Mesenchymal stem cell (in vitro differentiated cells and primary cell): ENCODE measurements around the gene ARFRP1.

ENCODE experiments used
- DNase-seq: peaks from one replicate; pipeline ENCODE4 v3.0.0-alpha.2; 2013
- H2AFZ ChIP-seq: one replicate; pipeline ENCODE4 v1.6.1; 2013; ENCODE audit warnings: low read depth, mild to moderate bottlenecking, control low read depth, inconsistent platforms, low read length, moderate library complexity
- H2AK5ac ChIP-seq: 2 replicates; pipeline ENCODE4 v1.6.1; 2013; ENCODE audit warnings: low read length, moderate library complexity, mild to moderate bottlenecking, inconsistent platforms; ENCODE audit not compliant: severe bottlenecking
- H2BK120ac ChIP-seq: one replicate; pipeline ENCODE4 v1.6.1; 2013; ENCODE audit warnings: low read depth, mild to moderate bottlenecking, inconsistent platforms, low read length, moderate library complexity
- H2BK12ac ChIP-seq, 2 experiments: one replicate each; pipeline ENCODE4 v1.6.1; 2013; ENCODE audit warnings: inconsistent platforms in 2 of 2, low read length in 2 of 2, mild to moderate bottlenecking in 2 of 2, moderate library complexity in 2 of 2, control low read depth in 1 of 2
- H2BK15ac ChIP-seq: one replicate; pipeline ENCODE4 v1.6.1; 2013; ENCODE audit warnings: mild to moderate bottlenecking, low read depth, inconsistent platforms; ENCODE audit not compliant: poor library complexity, severe bottlenecking
- H2BK5ac ChIP-seq: 2 replicates; pipeline ENCODE4 v1.6.1; 2013; ENCODE audit warnings: low read depth, mild to moderate bottlenecking, low read length, control low read depth, inconsistent platforms; ENCODE audit not compliant: poor library complexity, severe bottlenecking
- H3K14ac ChIP-seq, 2 experiments: one replicate each; pipeline ENCODE4 v1.6.1; 2013; ENCODE audit warnings: inconsistent platforms in 2 of 2, low read length in 2 of 2, control low read depth in 1 of 2, mild to moderate bottlenecking in 1 of 2, moderate library complexity in 1 of 2
- H3K18ac ChIP-seq, 2 experiments: one replicate each; pipeline ENCODE4 v1.6.1; 2013; ENCODE audit warnings: inconsistent platforms in 2 of 2, low read length in 2 of 2, control low read depth in 1 of 2, low read depth in 1 of 2, mild to moderate bottlenecking in 1 of 2
- H3K23ac ChIP-seq, 2 experiments: one replicate each; pipeline ENCODE4 v1.6.1; 2013; ENCODE audit warnings: inconsistent platforms in 2 of 2, low read length in 2 of 2, mild to moderate bottlenecking in 2 of 2, moderate library complexity in 2 of 2, control low read depth in 1 of 2
- H3K27ac ChIP-seq: 2 replicates; pipeline ENCODE4 v1.5.1; 2013; ENCODE audit warnings: mild to moderate bottlenecking, moderate library complexity, low read length, control low read depth, inconsistent platforms; ENCODE audit not compliant: poor library complexity, severe bottlenecking
- H3K27me3 ChIP-seq, 2 experiments: 2 replicates each; pipeline versions ENCODE4 v1.6.1 to v1.7.0; 2013; ENCODE audit warnings: low read length in 2 of 2, mild to moderate bottlenecking in 2 of 2, moderate library complexity in 2 of 2, control low read depth in 1 of 2, inconsistent platforms in 1 of 2; ENCODE audit not compliant: control insufficient read depth in 1 of 2, insufficient read depth in 1 of 2
- H3K36me3 ChIP-seq, 2 experiments: 2 replicates each; pipeline versions ENCODE4 v1.6.1 to v1.7.0; 2013; ENCODE audit warnings: low read length in 2 of 2, control low read depth in 1 of 2, inconsistent platforms in 1 of 2, low read depth in 1 of 2, mild to moderate bottlenecking in 1 of 2; ENCODE audit not compliant: insufficient read depth in 2 of 2, control insufficient read depth in 1 of 2
- H3K4ac ChIP-seq, 2 experiments: one replicate each; pipeline ENCODE4 v1.6.1; 2013; ENCODE audit warnings: inconsistent platforms in 2 of 2, low read length in 2 of 2, mild to moderate bottlenecking in 2 of 2, moderate library complexity in 2 of 2, control low read depth in 1 of 2, low read depth in 1 of 2
- H3K4me1 ChIP-seq: 2 replicates; pipeline ENCODE4 v1.6.1; 2013; ENCODE audit warnings: low read depth, low read length, control low read depth; ENCODE audit not compliant: control insufficient read depth, insufficient read depth
- H3K4me2 ChIP-seq: 2 replicates; pipeline ENCODE4 v1.6.1; 2013; ENCODE audit warnings: low read length, mild to moderate bottlenecking, inconsistent platforms; ENCODE audit not compliant: poor library complexity, severe bottlenecking
- H3K4me3 ChIP-seq, 2 experiments: 2 replicates each; pipeline versions ENCODE4 v1.5.1 to v1.7.0; 2013; ENCODE audit warnings: low read length in 2 of 2, mild to moderate bottlenecking in 2 of 2, control low read depth in 1 of 2, low read depth in 1 of 2; ENCODE audit not compliant: insufficient read depth in 1 of 2
- H3K79me1 ChIP-seq: replicated peaks from 2 replicates; pipeline ENCODE4 v1.6.1; 2013; ENCODE audit warnings: mild to moderate bottlenecking, control low read depth, low read length, inconsistent platforms; ENCODE audit not compliant: poor library complexity, severe bottlenecking
- H3K9ac ChIP-seq: 2 replicates; pipeline ENCODE4 v1.7.0; 2013; ENCODE audit warnings: mild to moderate bottlenecking, low read length, moderate library complexity
- H3K9me3 ChIP-seq: 2 replicates; pipeline ENCODE4 v1.7.0; 2013; ENCODE audit warnings: mild to moderate bottlenecking, low read length; ENCODE audit not compliant: control insufficient read depth
- H4K8ac ChIP-seq: one replicate; pipeline ENCODE4 v1.6.1; 2013; ENCODE audit warnings: inconsistent platforms, mild to moderate bottlenecking, low read length, moderate library complexity
- H4K91ac ChIP-seq: one replicate; pipeline ENCODE4 v1.6.1; 2013; ENCODE audit warnings: mild to moderate bottlenecking, low read length, inconsistent platforms
- WGBS: methylation state at CpG from one replicate; pipeline ENCODE4 v1.1.7; 2013; ENCODE audit warnings: mixed read lengths; 5-methylcytosine and 5-hydroxymethylcytosine counted together

The ARFRP1 gene

GRCh38 chr20:63748070-63748933 lies 40.5 kb upstream of the ARFRP1 start:
- peaks cover 9 to 59% of the 10 kb centered on the region in 2 experiments for H3K36me3 ChIP-seq
- no peak overlapping the region for H2AFZ ChIP-seq
- no peak overlapping the region for H2BK5ac ChIP-seq
- no peak overlapping the region for H2BK120ac ChIP-seq
- H3K4me3 ChIP-seq: no peak overlapping the region
- H3K9me3 ChIP-seq: no peaks in the 10 kb centered on the region
- no peak overlapping the region for H2BK12ac ChIP-seq
- no peak overlapping the region for H3K9ac ChIP-seq
- H3K27me3 ChIP-seq: no peaks in the 10 kb centered on the region
- no peak overlapping the region for H4K91ac ChIP-seq
- H3K4ac ChIP-seq: no peak overlapping the region
- peaks cover 4% of the 10 kb centered on the region for H3K79me1 ChIP-seq
- H2BK15ac ChIP-seq: no peak overlapping the region
- H4K8ac ChIP-seq: no peak overlapping the region
- no peak for DNase-seq
- no peak overlapping the region for H3K27ac ChIP-seq
- no peak overlapping the region for H3K4me2 ChIP-seq
- H3K14ac ChIP-seq: no peak overlapping the region
- H3K23ac ChIP-seq: no peak overlapping the region
- H3K18ac ChIP-seq: no peak overlapping the region
- no peak overlapping the region for H2AK5ac ChIP-seq
- no peaks in the 10 kb centered on the region for H3K4me1 ChIP-seq
- 79% methylated on average over 19 of the region's 20 CpGs for WGBS

GRCh38 chr20:63747622-63748069 lies 39.9 kb upstream of the ARFRP1 start:
- Histone ChIP-seq H3K9me3 (no peaks in the 10 kb centered on the region), H2AK5ac (no peak overlapping the region), H3K4me3 (no peak overlapping the region), H3K14ac (no peak overlapping the region), H2BK15ac (no peak overlapping the region), H3K4ac (no peak overlapping the region), H2AFZ (no peak overlapping the region), H3K9ac (no peak overlapping the region), H3K27me3 (no peaks in the 10 kb centered on the region), H2BK12ac (no peak overlapping the region), H3K23ac (no peak overlapping the region), H3K18ac (no peak overlapping the region), H3K4me2 (no peak overlapping the region), H3K79me1 (peaks cover 2% of the 10 kb centered on the region), H3K36me3 (peaks cover 14 to 62% of the 10 kb centered on the region in 2 experiments), H3K4me1 (peaks cover 2% of the 10 kb centered on the region), H2BK120ac (no peak overlapping the region), H3K27ac (no peak overlapping the region), H4K8ac (no peak overlapping the region), H2BK5ac (no peak overlapping the region), H4K91ac (no peak overlapping the region)
- 88% methylated on average over 12 of the region's 13 CpGs for WGBS
- DNase-seq: no peak

GRCh38 chr20:63746751-63747315 lies 39.1 kb upstream of the ARFRP1 start:
- Histone ChIP-seq H2AK5ac (no peak overlapping the region), H2BK15ac (no peak overlapping the region), H3K14ac (no peak overlapping the region), H3K9me3 (no peaks in the 10 kb centered on the region), H2AFZ (no peak overlapping the region), H4K91ac (no peak overlapping the region), H2BK5ac (no peak overlapping the region), H3K4me3 (no peak overlapping the region), H3K4me1 (peaks cover 8% of the 10 kb centered on the region), H3K18ac (no peak overlapping the region), H3K4ac (no peak overlapping the region), H3K36me3 (peaks cover 17 to 62% of the 10 kb centered on the region in 2 experiments), H2BK120ac (no peak overlapping the region), H3K9ac (no peak overlapping the region), H2BK12ac (no peak overlapping the region), H3K27me3 (no peaks in the 10 kb centered on the region), H4K8ac (no peak overlapping the region), H3K27ac (no peak overlapping the region), H3K23ac (no peak overlapping the region), H3K4me2 (no peak overlapping the region), H3K79me1 (peaks cover 6% of the 10 kb centered on the region)
- DNase-seq: no peak
- WGBS: 93% methylated on average over 43 of the region's 47 CpGs

GRCh38 chr20:63745961-63746731 lies 38.4 kb upstream of the ARFRP1 start:
- no peak overlapping the region for H2BK5ac ChIP-seq
- H2AFZ ChIP-seq: no peak overlapping the region
- H2BK15ac ChIP-seq: no peak overlapping the region
- H3K18ac ChIP-seq: no peak overlapping the region
- H3K14ac ChIP-seq: no peak overlapping the region
- H2BK12ac ChIP-seq: no peak overlapping the region
- no peak overlapping the region for H2AK5ac ChIP-seq
- no peak overlapping the region for H3K27ac ChIP-seq
- H3K4me2 ChIP-seq: no peak overlapping the region
- H3K4me1 ChIP-seq: peaks cover 15% of the 10 kb centered on the region
- H3K23ac ChIP-seq: no peak overlapping the region
- no peak overlapping the region for H3K9ac ChIP-seq
- H3K27me3 ChIP-seq: no peaks in the 10 kb centered on the region
- H4K8ac ChIP-seq: no peak overlapping the region
- H3K4ac ChIP-seq: no peak overlapping the region
- H3K9me3 ChIP-seq: no peaks in the 10 kb centered on the region
- 95% methylated on average over 26 of the region's 26 CpGs for WGBS
- no peak overlapping the region for H4K91ac ChIP-seq
- peaks cover 21 to 64% of the 10 kb centered on the region in 2 experiments for H3K36me3 ChIP-seq
- peaks cover 10% of the 10 kb centered on the region for H3K79me1 ChIP-seq
- no peak for DNase-seq
- no peak overlapping the region for H3K4me3 ChIP-seq
- no peak overlapping the region for H2BK120ac ChIP-seq
